IMR-90 (cell line): Measurements from ENCODE around the gene RIMBP2.

Source experiments
- BHLHE40 ChIP-seq: fragments of 150-350 bp; IDR thresholded peaks from 2 replicates; pipeline ENCODE4 v1.6.1; 2016; ENCODE audit warnings: mild to moderate bottlenecking, low read depth, low read length
- CEBPB ChIP-seq: IDR thresholded peaks from 2 replicates; pipeline ENCODE4 v1.6.1; 2012; ENCODE audit warnings: low read depth, low read length, improper control_type of control experiment
- CHD1 ChIP-seq: IDR thresholded peaks from 2 replicates; pipeline ENCODE4 v1.6.1; 2012; ENCODE audit warnings: low read depth, low read length, improper control_type of control experiment
- CTCF ChIP-seq: conservative IDR thresholded peaks from 2 replicates; pipeline ENCODE4 v1.5.1; 2012; ENCODE audit warnings: mild to moderate bottlenecking, low read depth, low read length, improper control_type of control experiment
- ELK1 ChIP-seq: fragments of 150-350 bp; IDR thresholded peaks from 2 replicates; pipeline ENCODE4 v1.6.1; 2016; ENCODE audit warnings: low read depth, mild to moderate bottlenecking, low read length, moderate library complexity, borderline replicate concordance
- FOS ChIP-seq: fragments of 150-350 bp; IDR thresholded peaks from 2 replicates; pipeline ENCODE4 v1.6.1; 2016; ENCODE audit warnings: low read depth, low read length
- MAZ ChIP-seq: IDR thresholded peaks from 2 replicates; pipeline ENCODE4 v1.6.1; 2012; ENCODE audit warnings: low read depth, mild to moderate bottlenecking, low read length, improper control_type of control experiment, moderate library complexity, borderline replicate concordance
- MXI1 ChIP-seq: IDR thresholded peaks from 2 replicates; pipeline ENCODE4 v1.6.1; 2012; ENCODE audit warnings: low read depth, mild to moderate bottlenecking, low read length, moderate library complexity, borderline replicate concordance
- POLR2A ChIP-seq: IDR thresholded peaks from 2 replicates; pipeline ENCODE4 v1.6.1; 2012; ENCODE audit warnings: mild to moderate bottlenecking, low read depth, low read length
- RAD21 ChIP-seq: IDR thresholded peaks from 2 replicates; pipeline ENCODE4 v1.6.1; 2012; ENCODE audit warnings: low read length, improper control_type of control experiment
- RCOR1 ChIP-seq: IDR thresholded peaks from 2 replicates; pipeline ENCODE4 v1.6.1; 2012; ENCODE audit warnings: mild to moderate bottlenecking, low read length, improper control_type of control experiment; ENCODE audit not compliant: insufficient replicate concordance
- RFX5 ChIP-seq: IDR thresholded peaks from 2 replicates; pipeline ENCODE4 v1.8.0; 2012; ENCODE audit warnings: low read depth, mild to moderate bottlenecking, low read length, moderate library complexity

- no peak for TF ChIP-seq CTCF
- TF ChIP-seq POLR2A = no peak
- no peak for TF ChIP-seq MXI1
- TF ChIP-seq CHD1 = no peak
- TF ChIP-seq CEBPB = no peak
- TF ChIP-seq RFX5 = no peak
- TF ChIP-seq MAZ = no peak
- TF ChIP-seq ELK1 = no peak
- TF ChIP-seq BHLHE40 = no peak
- no peak for TF ChIP-seq RAD21
- no peak for TF ChIP-seq FOS
- TF ChIP-seq RCOR1 = no peak
Measured at GRCh38 chr12:130517588-130517987, 198.5 kb downstream of the RIMBP2 start.
